ENCODE data around the gene LOXL4.

The LOXL4 gene

DNA sequence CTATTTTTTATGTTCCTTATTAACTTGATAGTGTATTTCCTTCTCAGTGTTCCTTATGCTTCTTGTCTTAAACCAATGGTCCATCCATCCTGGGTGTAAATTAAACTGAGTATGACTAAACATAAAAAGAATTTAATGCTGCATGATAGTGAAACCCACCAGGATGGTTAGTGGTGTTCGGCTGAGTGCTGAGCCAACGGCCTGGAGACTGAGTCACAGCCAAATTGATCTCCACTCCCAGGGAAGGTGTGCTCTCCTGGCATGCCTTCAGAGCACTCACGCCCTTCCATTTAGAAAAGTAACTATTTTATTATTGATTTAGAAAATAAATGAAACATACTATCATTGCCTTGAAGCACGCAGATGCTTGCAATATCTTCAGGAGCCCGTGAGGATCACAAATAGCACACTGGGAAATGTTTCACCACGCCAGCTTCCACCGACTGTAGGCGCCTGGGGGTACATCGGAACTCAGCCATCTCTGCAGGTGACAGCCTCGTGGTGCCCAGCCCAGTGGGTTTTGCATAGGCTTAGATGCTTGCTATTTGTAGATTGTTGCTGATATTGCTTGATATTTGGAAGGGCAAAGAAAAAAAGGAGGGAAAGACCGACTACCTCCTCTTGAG, 40.0 kb upstream of the LOXL4 start:
- Mint-ChIP-seq H3K27me3 (ENCODE audit: low read depth) (peaks cover 30% of the 10 kb centered on the region), H3K36me3 (ENCODE audit: low read depth) (no peaks in the 10 kb centered on the region), H3K4me3 (peak overlapping the region in 1 of 3 experiments; percentile 64), H3K4me1 (peaks cover 22% of the 10 kb centered on the region), H3K9me3 (no peaks in the 10 kb centered on the region), H3K27ac (peak overlapping the region; percentile 30 to 59 (median 44))
- TF ChIP-seq, protein P1, sequence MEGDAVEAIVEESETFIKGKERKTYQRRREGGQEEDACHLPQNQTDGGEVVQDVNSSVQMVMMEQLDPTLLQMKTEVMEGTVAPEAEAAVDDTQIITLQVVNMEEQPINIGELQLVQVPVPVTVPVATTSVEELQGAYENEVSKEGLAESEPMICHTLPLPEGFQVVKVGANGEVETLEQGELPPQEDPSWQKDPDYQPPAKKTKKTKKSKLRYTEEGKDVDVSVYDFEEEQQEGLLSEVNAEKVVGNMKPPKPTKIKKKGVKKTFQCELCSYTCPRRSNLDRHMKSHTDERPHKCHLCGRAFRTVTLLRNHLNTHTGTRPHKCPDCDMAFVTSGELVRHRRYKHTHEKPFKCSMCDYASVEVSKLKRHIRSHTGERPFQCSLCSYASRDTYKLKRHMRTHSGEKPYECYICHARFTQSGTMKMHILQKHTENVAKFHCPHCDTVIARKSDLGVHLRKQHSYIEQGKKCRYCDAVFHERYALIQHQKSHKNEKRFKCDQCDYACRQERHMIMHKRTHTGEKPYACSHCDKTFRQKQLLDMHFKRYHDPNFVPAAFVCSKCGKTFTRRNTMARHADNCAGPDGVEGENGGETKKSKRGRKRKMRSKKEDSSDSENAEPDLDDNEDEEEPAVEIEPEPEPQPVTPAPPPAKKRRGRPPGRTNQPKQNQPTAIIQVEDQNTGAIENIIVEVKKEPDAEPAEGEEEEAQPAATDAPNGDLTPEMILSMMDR (IDR thresholded peaks at IDR 0.05; ENCODE audit: unreplicated experiment in 3 of 3): no peak

DNA sequence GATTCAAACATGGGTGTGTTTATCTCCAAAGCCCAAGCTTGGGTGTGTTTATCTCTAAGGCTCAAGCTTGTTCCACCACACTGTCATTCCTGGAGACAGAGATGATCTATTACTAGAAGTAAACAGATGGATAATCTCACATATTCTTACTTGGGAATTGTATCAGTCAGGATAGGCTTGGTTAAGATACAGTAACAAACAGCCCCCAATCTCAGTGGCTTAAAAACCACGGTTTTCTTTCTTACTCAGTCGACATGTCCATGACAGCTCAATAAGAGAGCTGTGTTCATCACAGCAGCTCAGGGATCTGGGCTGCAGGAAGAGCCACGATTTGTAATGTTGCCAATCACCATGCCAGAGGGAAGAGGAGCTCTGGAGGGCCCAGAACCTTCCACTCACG, 38.5 kb upstream of the LOXL4 start:
- Mint-ChIP-seq H3K9me3 (no peaks in the 10 kb centered on the region), H3K4me1 (peaks cover 27% of the 10 kb centered on the region), H3K4me3 (no peak overlapping the region), H3K27me3 (ENCODE audit: low read depth) (peaks cover 20% of the 10 kb centered on the region), H3K36me3 (ENCODE audit: low read depth) (no peaks in the 10 kb centered on the region), H3K27ac (no peak overlapping the region)
- TF ChIP-seq, protein P1 (IDR thresholded peaks at IDR 0.05; ENCODE audit: unreplicated experiment in 3 of 3): no peak

DNA sequence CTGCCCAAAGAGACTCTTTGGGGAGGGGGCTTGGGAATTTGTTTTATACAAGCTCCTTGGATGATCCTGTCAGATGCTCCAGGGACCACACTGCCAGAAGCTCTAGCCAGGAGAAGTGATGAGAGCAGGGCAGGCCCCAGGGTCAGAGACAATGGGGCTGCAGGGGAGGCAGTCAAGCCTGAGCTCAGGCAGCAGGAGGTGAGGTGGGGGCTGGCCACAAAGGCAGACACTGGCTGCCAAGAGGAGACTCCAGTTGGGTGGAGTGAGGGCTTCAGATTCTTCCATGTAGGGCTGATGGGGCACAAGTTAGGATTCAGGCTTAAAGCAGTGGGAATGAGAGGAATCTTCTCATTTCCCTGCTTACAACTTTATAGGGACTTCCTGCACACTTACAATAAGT, 35.6 kb upstream of the LOXL4 start:
- H3K36me3 Mint-ChIP-seq (ENCODE audit: low read depth): no peaks in the 10 kb centered on the region
- H3K27ac Mint-ChIP-seq: no peak overlapping the region
- H3K27me3 Mint-ChIP-seq (ENCODE audit: low read depth): peaks cover 18% of the 10 kb centered on the region
- no peak overlapping the region for H3K4me3 Mint-ChIP-seq
- TF ChIP-seq, protein P1 (IDR thresholded peaks at IDR 0.05; ENCODE audit: unreplicated experiment in 3 of 3): no peak
- no peaks in the 10 kb centered on the region for H3K9me3 Mint-ChIP-seq
- peaks cover 17% of the 10 kb centered on the region for H3K4me1 Mint-ChIP-seq

DNA sequence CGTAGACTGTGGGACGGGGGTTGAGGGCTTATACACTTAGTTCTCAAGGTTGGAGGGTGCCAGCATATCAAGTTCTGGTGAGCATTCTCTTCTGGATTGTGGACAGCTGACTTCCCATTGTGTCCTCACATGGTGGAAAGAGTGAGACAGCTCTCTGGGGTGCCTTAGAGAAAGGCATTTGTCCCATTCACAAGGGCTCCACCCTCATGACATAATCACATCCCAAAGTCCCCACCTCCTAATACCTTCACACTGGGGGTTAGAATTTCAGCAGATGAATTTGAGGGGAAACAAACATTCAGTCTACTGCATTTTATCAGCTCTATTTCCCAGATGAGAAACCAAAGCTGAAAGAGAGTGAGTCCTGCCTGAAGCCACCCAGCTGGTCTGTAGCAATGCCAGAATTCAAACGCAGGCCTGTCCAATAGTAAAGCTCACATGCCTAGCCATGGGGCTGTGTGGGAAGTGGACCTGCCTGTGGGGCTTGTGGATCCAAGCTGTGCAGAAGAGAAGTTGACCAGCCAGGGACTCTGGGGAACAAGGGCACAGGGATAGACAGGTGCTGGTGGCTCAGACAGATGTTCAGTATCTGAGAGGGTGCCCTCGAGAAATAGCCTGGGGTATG, 34.9 kb upstream of the LOXL4 start:
- TF ChIP-seq, protein P1 (IDR thresholded peaks at IDR 0.05; ENCODE audit: unreplicated experiment in 3 of 3): no peak
- Mint-ChIP-seq H3K36me3 (ENCODE audit: low read depth) (no peaks in the 10 kb centered on the region), H3K27ac (no peak overlapping the region), H3K9me3 (no peaks in the 10 kb centered on the region), H3K27me3 (ENCODE audit: low read depth) (peaks cover 13% of the 10 kb centered on the region), H3K4me1 (peaks cover 12% of the 10 kb centered on the region), H3K4me3 (no peak overlapping the region)

DNA sequence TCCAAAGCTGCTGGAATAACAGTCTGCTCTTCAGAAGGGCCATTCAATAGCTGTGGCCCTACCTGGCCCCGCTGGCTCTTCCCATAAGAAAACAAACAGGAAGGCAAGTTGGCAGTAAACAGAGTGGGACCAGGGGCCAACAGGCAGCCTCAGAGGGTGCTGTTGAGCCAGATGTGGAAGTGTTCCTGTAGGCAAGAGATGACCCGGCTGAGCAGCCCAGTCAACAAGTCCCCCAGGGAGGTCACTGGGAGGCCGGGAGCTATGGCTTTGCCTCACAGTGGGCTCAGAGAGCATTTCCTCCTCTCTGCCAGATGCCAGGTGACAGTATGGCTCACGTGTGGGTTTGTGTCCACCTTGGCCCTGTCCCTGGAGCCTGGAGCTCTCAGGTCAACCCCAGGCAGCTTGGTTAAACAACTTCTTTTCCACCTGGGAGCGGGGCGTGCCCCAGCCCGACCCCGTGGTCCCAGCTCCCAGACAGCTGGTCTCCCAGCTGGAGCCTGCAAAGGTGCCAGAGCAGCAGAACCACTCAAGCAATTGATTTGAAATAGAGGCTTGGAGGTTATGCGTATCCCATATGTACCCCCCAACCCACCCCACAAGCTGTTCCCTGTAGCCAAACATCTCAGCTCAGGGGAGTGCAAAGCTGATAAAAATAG, 33.8 kb upstream of the LOXL4 start:
- Mint-ChIP-seq H3K9me3 (no peaks in the 10 kb centered on the region), H3K36me3 (ENCODE audit: low read depth) (no peaks in the 10 kb centered on the region), H3K27me3 (ENCODE audit: low read depth) (peaks cover 13% of the 10 kb centered on the region), H3K4me1 (peaks cover 15% of the 10 kb centered on the region), H3K27ac (no peak overlapping the region), H3K4me3 (no peak overlapping the region)
- TF ChIP-seq, protein P1 (IDR thresholded peaks at IDR 0.05; ENCODE audit: unreplicated experiment in 3 of 3): no peak

Data from nephron (organoid).